Liver (tissue), 9 donors: Measurements from ENCODE around the gene SYMPK. TPM values are rescaled to one million over a fixed set of nuclear protein-coding genes. Genes with fewer than 3 reads are reported as not detected.

ENCODE experiments used
- DNase-seq: peaks from one replicate; pipeline ENCODE4 v3.0.0-alpha.2; 2017; ENCODE audit warnings: low spot score
- H3K27ac ChIP-seq, 2 donors: one replicate each; pipeline ENCODE4 v1.7.0; 2013; ENCODE audit warnings: inconsistent platforms in 2 of 2, low read length in 2 of 2, control low read depth in 1 of 2, low read depth in 1 of 2, mild to moderate bottlenecking in 1 of 2
- H3K27me3 ChIP-seq, 4 donors: one replicate each; pipeline versions ENCODE4 v1.6.1 to v1.7.0; 2013; ENCODE audit warnings: low read length in 3 of 4, inconsistent platforms in 1 of 4, mild to moderate bottlenecking in 1 of 4, moderate library complexity in 1 of 4; ENCODE audit not compliant: control insufficient read depth in 4 of 4, insufficient read depth in 4 of 4
- H3K36me3 ChIP-seq, 4 donors: one replicate each; pipeline versions ENCODE4 v1.6.1 to v1.7.0; 2013; ENCODE audit warnings: low read length in 3 of 4, mild to moderate bottlenecking in 3 of 4, low read depth in 1 of 4, moderate library complexity in 1 of 4; ENCODE audit not compliant: control insufficient read depth in 4 of 4, insufficient read depth in 3 of 4
- H3K4me1 ChIP-seq, 4 donors: one replicate each; pipeline versions ENCODE4 v1.6.1 to v1.7.0; 2013; ENCODE audit warnings: low read length in 3 of 4, mild to moderate bottlenecking in 3 of 4, moderate library complexity in 1 of 4; ENCODE audit not compliant: control insufficient read depth in 4 of 4, insufficient read depth in 4 of 4
- H3K4me3 ChIP-seq, 3 donors: one replicate each; pipeline versions ENCODE4 v1.6.1 to v1.7.0; 2013; ENCODE audit warnings: low read length in 3 of 3, control low read depth in 1 of 3, low read depth in 1 of 3, mild to moderate bottlenecking in 1 of 3
- H3K9ac ChIP-seq, 2 donors: one replicate each; pipeline ENCODE4 v1.7.0; 2013; ENCODE audit warnings: low read length in 2 of 2, mild to moderate bottlenecking in 2 of 2, moderate library complexity in 2 of 2, control low read depth in 1 of 2, low read depth in 1 of 2
- H3K9me3 ChIP-seq, 4 donors: one replicate each; pipeline versions ENCODE4 v1.6.1 to v1.7.0; 2013; ENCODE audit warnings: low read length in 3 of 4; ENCODE audit not compliant: control insufficient read depth in 4 of 4
- FOXA2 ChIP-seq: IDR thresholded peaks from 2 replicates; pipeline ENCODE4 v1.6.1; 2016; ENCODE audit warnings: antibody characterized with exemption
- HNF4G ChIP-seq: IDR thresholded peaks from 2 replicates; pipeline ENCODE4 v1.6.1; 2016; ENCODE audit warnings: antibody characterized with exemption
- JUND ChIP-seq, 2 donors: IDR thresholded peaks; 2 replicates each; pipeline ENCODE4 v1.6.1; 2016; ENCODE audit warnings: antibody characterized with exemption in 2 of 2
- NR2F2 ChIP-seq: IDR thresholded peaks from 2 replicates; pipeline ENCODE4 v1.6.1; 2016; ENCODE audit warnings: antibody characterized with exemption
- RAD21 ChIP-seq, 2 donors: IDR thresholded peaks; 2 replicates each; pipeline ENCODE4 v1.6.1; 2016; ENCODE audit warnings: antibody characterized with exemption in 2 of 2, mild to moderate bottlenecking in 2 of 2
- RXRA ChIP-seq, 2 donors: IDR thresholded peaks; 2 replicates each; pipeline ENCODE4 v1.6.1; 2017 to 2018; ENCODE audit warnings: antibody characterized with exemption in 2 of 2, mild to moderate bottlenecking in 1 of 2
- SP1 ChIP-seq: IDR thresholded peaks from 2 replicates; pipeline ENCODE4 v1.6.1; 2018; ENCODE audit warnings: antibody characterized with exemption, mild to moderate bottlenecking
- TAF1 ChIP-seq: conservative IDR thresholded peaks from 2 replicates; pipeline ENCODE4 v1.6.1; 2016; ENCODE audit warnings: antibody characterized with exemption, mild to moderate bottlenecking
- YY1 ChIP-seq: IDR thresholded peaks from 2 replicates; pipeline ENCODE4 v1.6.1; 2016; ENCODE audit warnings: antibody characterized with exemption, mild to moderate bottlenecking
- WGBS: extraction: QIAGEN DNeasy Blood & Tissue Kit; methylation state at CpG from one replicate; pipeline ENCODE4 v1.1.7; 2013; 5-methylcytosine and 5-hydroxymethylcytosine counted together
- polyA plus RNA-seq, 2 donors: library from polyadenylated mRNA; stranded (reverse) in 1 of 2; unstranded in 1 of 2; fragments of 200-250 nt in 1 of 2; fragments of >200 nt in 1 of 2; fragmentation: Nextera tagmentation in 1 of 2; extraction: Ambion mirVana in 1 of 2; gene quantifications; one replicate each; pipeline versions ENCODE4 v1.2.1 to v1.2.3, GENCODE V29; 2013 to 2015
- total RNA-seq, 2 donors: library from RNA; depleted of rRNA; stranded (reverse); fragments of >200 nt; gene quantifications; one replicate each; pipeline ENCODE4 v1.2.3, GENCODE V29; 2014
- TF ChIP-seq, protein P1 (sequence below): IDR thresholded peaks from 2 replicates; pipeline ENCODE4 v1.6.1; 2016; ENCODE audit warnings: antibody characterized with exemption
- TF ChIP-seq, protein P2 (sequence below): IDR thresholded peaks from 2 replicates; pipeline ENCODE4 v1.6.1; 2016; ENCODE audit warnings: antibody characterized with exemption, mild to moderate bottlenecking
- TF ChIP-seq, protein P3 (sequence below): IDR thresholded peaks from 2 replicates; pipeline ENCODE4 v1.6.1; 2016; ENCODE audit warnings: antibody characterized with exemption
- TF ChIP-seq, protein P4 (sequence below): fragments of 150-350 bp; IDR thresholded peaks from 2 replicates; pipeline ENCODE4 v1.5.1; 2017; ENCODE audit warnings: improper control_type of control experiment, low read depth, low read length; ENCODE audit not compliant: missing input control
- TF ChIP-seq, protein P5 (sequence below): IDR thresholded peaks from 2 replicates; pipeline ENCODE4 v1.6.1; 2016; ENCODE audit warnings: antibody characterized with exemption
- donor health status: healthy.
- donor health status: healthy.
- donor health status: healthy.
- donor health status: healthy.
- donor health status: healthy.

SYMPK gene
- total and polyA plus RNA-seq, 4 donors: 5.5 to 26.1 (median 24.1) TPM

DNA sequence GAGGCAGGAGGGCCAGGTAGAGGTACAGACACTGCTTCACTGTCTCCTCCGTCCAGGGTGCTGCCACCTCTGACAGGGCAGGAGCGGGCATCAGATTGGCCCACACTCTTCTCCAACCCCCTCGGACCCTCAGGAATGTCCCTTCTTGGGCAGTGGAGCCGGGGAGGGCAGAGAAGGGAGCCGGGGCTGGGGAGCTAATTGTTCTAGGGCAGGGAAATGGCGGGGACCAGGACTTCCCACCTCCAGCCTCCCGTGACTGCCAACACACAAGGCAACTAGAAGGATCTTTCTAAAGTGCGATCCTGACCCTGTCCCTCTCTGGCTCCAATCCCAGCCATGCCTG is 37.7 kb downstream of the SYMPK start:
- DNase-seq: no peak
- WGBS: 96% methylated on average over 8 of the region's 8 CpGs
- Histone ChIP-seq H3K4me3 (no peak overlapping the region), H3K9ac (no peak overlapping the region), H3K4me1 (no peaks in the 10 kb centered on the region), H3K27me3 (no peaks in the 10 kb centered on the region), H3K9me3 (no peaks in the 10 kb centered on the region), H3K27ac (no peak overlapping the region), H3K36me3 (peaks cover 34 to 91% (median 41%) of the 10 kb centered on the region in 4 donors)
- TF ChIP-seq, protein P1, sequence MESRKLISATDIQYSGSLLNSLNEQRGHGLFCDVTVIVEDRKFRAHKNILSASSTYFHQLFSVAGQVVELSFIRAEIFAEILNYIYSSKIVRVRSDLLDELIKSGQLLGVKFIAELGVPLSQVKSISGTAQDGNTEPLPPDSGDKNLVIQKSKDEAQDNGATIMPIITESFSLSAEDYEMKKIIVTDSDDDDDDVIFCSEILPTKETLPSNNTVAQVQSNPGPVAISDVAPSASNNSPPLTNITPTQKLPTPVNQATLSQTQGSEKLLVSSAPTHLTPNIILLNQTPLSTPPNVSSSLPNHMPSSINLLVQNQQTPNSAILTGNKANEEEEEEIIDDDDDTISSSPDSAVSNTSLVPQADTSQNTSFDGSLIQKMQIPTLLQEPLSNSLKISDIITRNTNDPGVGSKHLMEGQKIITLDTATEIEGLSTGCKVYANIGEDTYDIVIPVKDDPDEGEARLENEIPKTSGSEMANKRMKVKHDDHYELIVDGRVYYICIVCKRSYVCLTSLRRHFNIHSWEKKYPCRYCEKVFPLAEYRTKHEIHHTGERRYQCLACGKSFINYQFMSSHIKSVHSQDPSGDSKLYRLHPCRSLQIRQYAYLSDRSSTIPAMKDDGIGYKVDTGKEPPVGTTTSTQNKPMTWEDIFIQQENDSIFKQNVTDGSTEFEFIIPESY: no peak
- TF ChIP-seq, protein P2, sequence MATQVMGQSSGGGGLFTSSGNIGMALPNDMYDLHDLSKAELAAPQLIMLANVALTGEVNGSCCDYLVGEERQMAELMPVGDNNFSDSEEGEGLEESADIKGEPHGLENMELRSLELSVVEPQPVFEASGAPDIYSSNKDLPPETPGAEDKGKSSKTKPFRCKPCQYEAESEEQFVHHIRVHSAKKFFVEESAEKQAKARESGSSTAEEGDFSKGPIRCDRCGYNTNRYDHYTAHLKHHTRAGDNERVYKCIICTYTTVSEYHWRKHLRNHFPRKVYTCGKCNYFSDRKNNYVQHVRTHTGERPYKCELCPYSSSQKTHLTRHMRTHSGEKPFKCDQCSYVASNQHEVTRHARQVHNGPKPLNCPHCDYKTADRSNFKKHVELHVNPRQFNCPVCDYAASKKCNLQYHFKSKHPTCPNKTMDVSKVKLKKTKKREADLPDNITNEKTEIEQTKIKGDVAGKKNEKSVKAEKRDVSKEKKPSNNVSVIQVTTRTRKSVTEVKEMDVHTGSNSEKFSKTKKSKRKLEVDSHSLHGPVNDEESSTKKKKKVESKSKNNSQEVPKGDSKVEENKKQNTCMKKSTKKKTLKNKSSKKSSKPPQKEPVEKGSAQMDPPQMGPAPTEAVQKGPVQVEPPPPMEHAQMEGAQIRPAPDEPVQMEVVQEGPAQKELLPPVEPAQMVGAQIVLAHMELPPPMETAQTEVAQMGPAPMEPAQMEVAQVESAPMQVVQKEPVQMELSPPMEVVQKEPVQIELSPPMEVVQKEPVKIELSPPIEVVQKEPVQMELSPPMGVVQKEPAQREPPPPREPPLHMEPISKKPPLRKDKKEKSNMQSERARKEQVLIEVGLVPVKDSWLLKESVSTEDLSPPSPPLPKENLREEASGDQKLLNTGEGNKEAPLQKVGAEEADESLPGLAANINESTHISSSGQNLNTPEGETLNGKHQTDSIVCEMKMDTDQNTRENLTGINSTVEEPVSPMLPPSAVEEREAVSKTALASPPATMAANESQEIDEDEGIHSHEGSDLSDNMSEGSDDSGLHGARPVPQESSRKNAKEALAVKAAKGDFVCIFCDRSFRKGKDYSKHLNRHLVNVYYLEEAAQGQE: no peak
- no peak for TF ChIP-seq RXRA (IDR thresholded peaks at IDR 0.05)
- TF ChIP-seq FOXA2: no peak
- TF ChIP-seq, protein P3, sequence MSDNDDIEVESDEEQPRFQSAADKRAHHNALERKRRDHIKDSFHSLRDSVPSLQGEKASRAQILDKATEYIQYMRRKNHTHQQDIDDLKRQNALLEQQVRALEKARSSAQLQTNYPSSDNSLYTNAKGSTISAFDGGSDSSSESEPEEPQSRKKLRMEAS: no peak
- TF ChIP-seq, protein P4, sequence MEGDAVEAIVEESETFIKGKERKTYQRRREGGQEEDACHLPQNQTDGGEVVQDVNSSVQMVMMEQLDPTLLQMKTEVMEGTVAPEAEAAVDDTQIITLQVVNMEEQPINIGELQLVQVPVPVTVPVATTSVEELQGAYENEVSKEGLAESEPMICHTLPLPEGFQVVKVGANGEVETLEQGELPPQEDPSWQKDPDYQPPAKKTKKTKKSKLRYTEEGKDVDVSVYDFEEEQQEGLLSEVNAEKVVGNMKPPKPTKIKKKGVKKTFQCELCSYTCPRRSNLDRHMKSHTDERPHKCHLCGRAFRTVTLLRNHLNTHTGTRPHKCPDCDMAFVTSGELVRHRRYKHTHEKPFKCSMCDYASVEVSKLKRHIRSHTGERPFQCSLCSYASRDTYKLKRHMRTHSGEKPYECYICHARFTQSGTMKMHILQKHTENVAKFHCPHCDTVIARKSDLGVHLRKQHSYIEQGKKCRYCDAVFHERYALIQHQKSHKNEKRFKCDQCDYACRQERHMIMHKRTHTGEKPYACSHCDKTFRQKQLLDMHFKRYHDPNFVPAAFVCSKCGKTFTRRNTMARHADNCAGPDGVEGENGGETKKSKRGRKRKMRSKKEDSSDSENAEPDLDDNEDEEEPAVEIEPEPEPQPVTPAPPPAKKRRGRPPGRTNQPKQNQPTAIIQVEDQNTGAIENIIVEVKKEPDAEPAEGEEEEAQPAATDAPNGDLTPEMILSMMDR: no peak
- TF ChIP-seq RAD21 (IDR thresholded peaks at IDR 0.05): no peak
- no peak for TF ChIP-seq SP1
- TF ChIP-seq TAF1: no peak
- TF ChIP-seq JUND (IDR thresholded peaks at IDR 0.05): no peak
- no peak for TF ChIP-seq HNF4G
- TF ChIP-seq YY1: no peak
- TF ChIP-seq, protein P5, sequence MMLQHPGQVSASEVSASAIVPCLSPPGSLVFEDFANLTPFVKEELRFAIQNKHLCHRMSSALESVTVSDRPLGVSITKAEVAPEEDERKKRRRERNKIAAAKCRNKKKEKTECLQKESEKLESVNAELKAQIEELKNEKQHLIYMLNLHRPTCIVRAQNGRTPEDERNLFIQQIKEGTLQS: no peak

DNA sequence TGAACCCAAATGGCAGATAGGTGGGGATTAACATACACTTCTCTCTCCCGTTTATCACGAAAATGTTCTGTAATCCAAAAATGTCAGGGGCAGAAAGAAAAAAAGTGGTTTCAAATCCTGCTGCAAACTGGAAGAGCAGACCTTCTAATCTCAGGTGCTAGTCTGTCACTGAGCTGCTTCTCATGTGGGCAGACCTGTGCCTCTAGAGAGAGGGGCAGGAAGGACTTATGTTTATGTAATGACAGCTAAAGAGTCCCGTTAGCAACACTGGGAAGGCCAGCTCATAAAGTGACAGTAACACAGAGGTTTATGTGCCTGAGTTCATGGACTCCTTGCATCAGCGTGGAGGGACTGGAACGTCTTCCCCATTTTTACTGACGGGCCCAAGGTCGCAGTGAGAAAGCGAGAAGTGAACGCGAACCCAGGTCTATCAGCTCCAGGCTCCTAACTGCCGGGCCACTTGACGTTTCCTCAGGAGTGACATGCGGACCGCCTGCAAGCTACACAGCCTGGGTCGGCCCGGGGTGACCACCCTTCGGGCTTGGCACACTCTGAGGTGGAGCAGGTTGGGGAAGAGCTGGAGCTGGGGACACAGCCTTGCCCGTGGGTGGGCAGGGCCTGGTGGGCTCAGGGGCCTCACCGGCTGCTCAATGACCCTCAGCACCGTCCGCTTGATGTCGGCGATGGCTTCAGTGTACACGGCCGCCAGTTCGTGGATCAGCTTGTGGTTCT is 38.2 kb downstream of the SYMPK start:
- Histone ChIP-seq H3K27me3 (no peaks in the 10 kb centered on the region), H3K9me3 (no peaks in the 10 kb centered on the region), H3K9ac (no peak overlapping the region), H3K4me3 (no peak overlapping the region), H3K4me1 (no peaks in the 10 kb centered on the region), H3K36me3 (peaks cover 29 to 89% (median 38%) of the 10 kb centered on the region in 4 donors), H3K27ac (no peak overlapping the region)
- no peak for TF ChIP-seq RAD21 (IDR thresholded peaks at IDR 0.05)
- no peak for TF ChIP-seq JUND (IDR thresholded peaks at IDR 0.05)
- TF ChIP-seq SP1: no peak
- TF ChIP-seq, protein P1: no peak
- TF ChIP-seq, protein P5: no peak
- TF ChIP-seq, protein P3: no peak
- TF ChIP-seq, protein P2: no peak
- TF ChIP-seq NR2F2: no peak
- no peak for DNase-seq
- WGBS: 92% methylated on average over 26 of the region's 26 CpGs
